WERI-Rb-1 (cell line): ENCODE results near the gene IFIT1.

Experiments
- DNase-seq: peaks from one replicate; pipeline ENCODE4 v3.0.0-alpha.2; 2020
- H3K27ac ChIP-seq: fragments of 250-450 bp; sonication (Bioruptor Pico); 2 replicates; pipeline ENCODE4 v1.5.1; 2020; ENCODE audit warnings: mild to moderate bottlenecking, moderate library complexity
- H3K27me3 ChIP-seq: fragments of 250-450 bp; sonication (Bioruptor Pico); 2 replicates; pipeline ENCODE4 v1.5.1; 2021; ENCODE audit warnings: mild to moderate bottlenecking, low read depth, moderate library complexity; ENCODE audit not compliant: insufficient read depth, severe bottlenecking
- H3K36me3 ChIP-seq: fragments of 250-450 bp; sonication (Bioruptor Pico); 2 replicates; pipeline ENCODE4 v1.5.1; 2020; ENCODE audit warnings: mild to moderate bottlenecking, moderate library complexity
- H3K4me3 ChIP-seq: 2 replicates; pipeline ENCODE4 v1.5.1; 2011; ENCODE audit warnings: low read depth, mild to moderate bottlenecking, control low read depth, low read length
- H3K9me3 ChIP-seq: fragments of 250-450 bp; sonication (Bioruptor Pico); 2 replicates; pipeline ENCODE4 v1.5.1; 2021; ENCODE audit warnings: mild to moderate bottlenecking, moderate library complexity; ENCODE audit not compliant: severe bottlenecking
- TF ChIP-seq, protein P1 (sequence below): IDR thresholded peaks from 2 replicates; pipeline ENCODE4 v1.5.1; 2011; ENCODE audit warnings: low read depth, mild to moderate bottlenecking, control low read depth, inconsistent platforms, low read length

Gene IFIT1

DNA sequence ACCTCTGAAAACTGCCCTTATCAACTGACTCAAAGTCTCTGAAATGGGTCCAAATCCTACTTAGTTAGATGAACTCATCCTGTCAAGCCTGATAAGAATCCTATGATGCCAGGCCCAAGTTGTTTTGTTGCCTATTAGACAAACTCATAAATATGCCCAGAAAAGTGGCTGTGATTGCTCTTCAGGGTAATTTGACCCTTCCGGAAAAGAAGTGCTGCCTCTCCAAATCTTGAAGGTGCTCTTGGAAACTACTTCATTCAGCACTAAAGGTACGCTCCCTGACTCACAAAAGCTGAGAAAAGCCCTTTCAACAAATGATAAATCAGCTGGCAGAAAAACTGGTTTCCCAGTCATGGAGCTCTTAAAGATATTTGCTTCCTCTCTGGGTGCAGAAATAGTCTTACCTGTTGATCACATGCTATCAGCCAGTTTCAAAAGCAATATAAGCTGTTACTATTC is 28.6 kb downstream of the IFIT1 start:
- Histone ChIP-seq H3K4me3 (no peak overlapping the region), H3K9me3 (no peaks in the 10 kb centered on the region), H3K27me3 (no peaks in the 10 kb centered on the region), H3K36me3 (peaks cover 7% of the 10 kb centered on the region), H3K27ac (no peak overlapping the region)
- DNase-seq = no peak
- TF ChIP-seq, protein P1, sequence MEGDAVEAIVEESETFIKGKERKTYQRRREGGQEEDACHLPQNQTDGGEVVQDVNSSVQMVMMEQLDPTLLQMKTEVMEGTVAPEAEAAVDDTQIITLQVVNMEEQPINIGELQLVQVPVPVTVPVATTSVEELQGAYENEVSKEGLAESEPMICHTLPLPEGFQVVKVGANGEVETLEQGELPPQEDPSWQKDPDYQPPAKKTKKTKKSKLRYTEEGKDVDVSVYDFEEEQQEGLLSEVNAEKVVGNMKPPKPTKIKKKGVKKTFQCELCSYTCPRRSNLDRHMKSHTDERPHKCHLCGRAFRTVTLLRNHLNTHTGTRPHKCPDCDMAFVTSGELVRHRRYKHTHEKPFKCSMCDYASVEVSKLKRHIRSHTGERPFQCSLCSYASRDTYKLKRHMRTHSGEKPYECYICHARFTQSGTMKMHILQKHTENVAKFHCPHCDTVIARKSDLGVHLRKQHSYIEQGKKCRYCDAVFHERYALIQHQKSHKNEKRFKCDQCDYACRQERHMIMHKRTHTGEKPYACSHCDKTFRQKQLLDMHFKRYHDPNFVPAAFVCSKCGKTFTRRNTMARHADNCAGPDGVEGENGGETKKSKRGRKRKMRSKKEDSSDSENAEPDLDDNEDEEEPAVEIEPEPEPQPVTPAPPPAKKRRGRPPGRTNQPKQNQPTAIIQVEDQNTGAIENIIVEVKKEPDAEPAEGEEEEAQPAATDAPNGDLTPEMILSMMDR = no peak

DNA sequence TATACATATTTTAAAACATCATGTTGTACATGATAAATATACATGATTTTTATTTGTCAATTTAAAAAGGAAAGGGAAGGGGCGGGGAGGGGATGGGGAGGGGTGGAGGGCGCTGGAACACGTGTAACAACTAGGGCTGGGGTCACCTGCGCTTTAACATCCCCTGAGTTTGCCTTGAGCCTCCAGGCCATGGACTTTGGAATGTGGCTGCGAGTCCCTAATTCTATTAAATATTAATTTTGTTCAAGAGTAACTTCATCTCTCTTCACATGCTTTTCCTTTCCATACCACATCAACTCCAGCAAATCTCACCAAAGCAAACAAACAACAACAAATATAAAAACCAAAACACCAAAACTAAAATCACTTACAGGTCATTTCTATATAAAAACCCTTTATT is 32.6 kb downstream of the IFIT1 start:
- no peaks in the 10 kb centered on the region for H3K27me3 ChIP-seq
- no peak for DNase-seq
- TF ChIP-seq, protein P1 = no peak
- H3K4me3 ChIP-seq = no peak overlapping the region
- H3K27ac ChIP-seq = no peak overlapping the region
- no peaks in the 10 kb centered on the region for H3K36me3 ChIP-seq
- no peaks in the 10 kb centered on the region for H3K9me3 ChIP-seq

DNA sequence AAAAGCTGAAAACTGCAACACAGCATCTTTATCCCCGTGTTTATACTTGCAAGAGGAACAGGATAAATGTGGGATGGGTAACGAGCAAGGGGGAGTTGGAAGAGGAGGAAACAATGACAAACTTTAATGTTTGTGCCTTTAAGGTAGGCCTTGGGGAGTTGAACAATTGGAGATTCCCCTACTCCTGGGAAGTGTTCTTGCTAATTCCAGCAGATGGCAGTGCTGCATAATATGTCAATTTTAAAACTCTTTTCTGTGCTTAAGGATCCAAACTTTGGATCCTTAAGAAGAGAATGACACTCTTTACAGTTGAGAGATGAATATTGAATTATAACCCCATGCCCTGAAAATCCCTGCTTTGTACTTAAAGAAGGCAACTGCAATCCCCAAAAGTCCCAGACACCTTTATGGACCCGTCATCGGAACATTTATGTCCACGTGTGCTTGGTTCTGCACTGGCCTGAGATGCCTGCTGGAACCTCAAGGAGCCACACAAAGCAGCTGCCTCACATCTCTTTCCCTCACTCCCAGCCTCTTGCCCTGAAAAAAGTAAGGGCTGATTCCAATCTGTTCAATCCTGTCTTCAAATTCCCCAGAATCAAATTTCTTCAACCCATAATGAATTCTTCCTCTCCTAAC is 33.9 kb downstream of the IFIT1 start:
- no peak overlapping the region for H3K27ac ChIP-seq
- no peak for DNase-seq
- TF ChIP-seq, protein P1 = peak; percentile 61

DNA sequence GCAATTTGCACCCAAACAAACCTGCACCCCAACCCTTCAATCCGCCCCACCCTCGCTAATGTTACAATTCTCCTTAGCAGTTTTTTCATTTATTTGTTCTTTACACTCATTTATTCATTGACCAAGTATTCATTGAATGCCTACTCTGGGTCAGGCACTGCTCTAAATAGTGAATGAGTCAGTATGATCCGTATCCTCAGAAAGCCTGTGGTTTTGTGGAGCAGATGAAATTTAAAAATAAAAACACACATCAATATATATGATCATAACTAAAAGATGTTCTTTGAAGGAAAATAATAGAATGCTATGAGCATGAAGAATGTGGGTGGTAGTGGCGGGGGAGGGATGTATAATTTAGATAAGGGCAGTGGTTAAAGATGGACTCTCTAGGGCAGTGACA is 35.2 kb downstream of the IFIT1 start:
- H3K36me3 ChIP-seq = no peaks in the 10 kb centered on the region
- H3K4me3 ChIP-seq = no peak overlapping the region
- no peaks in the 10 kb centered on the region for H3K9me3 ChIP-seq
- no peak overlapping the region for H3K27ac ChIP-seq
- H3K27me3 ChIP-seq = no peaks in the 10 kb centered on the region
- no peak for DNase-seq
- TF ChIP-seq, protein P1 = no peak

More for the DNA sequence above, 33.9 kb downstream of the IFIT1 start:
- H3K4me3 ChIP-seq = no peak overlapping the region
- H3K9me3 ChIP-seq = no peaks in the 10 kb centered on the region
- no peaks in the 10 kb centered on the region for H3K27me3 ChIP-seq
- no peaks in the 10 kb centered on the region for H3K36me3 ChIP-seq

DNA sequence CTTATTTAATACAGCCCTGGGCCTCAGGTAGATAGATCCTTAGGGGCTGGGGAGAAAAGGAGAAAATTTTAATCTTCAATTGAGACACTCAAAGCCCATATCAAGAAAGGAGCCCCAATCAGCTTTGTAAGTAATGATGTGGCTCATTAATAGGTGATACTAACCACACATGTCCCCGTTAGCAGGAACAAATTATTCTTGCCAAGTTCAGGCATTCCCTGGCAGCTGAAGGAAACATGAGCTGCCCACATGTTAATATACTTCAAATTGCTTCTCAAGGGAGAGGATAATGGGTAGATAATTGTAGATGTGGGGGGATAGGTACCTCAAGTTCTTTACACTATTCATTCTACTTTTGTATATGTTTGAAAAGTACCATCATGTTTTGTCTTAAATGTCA is 36.5 kb downstream of the IFIT1 start:
- DNase-seq = no peak
- TF ChIP-seq, protein P1 = no peak

DNA sequence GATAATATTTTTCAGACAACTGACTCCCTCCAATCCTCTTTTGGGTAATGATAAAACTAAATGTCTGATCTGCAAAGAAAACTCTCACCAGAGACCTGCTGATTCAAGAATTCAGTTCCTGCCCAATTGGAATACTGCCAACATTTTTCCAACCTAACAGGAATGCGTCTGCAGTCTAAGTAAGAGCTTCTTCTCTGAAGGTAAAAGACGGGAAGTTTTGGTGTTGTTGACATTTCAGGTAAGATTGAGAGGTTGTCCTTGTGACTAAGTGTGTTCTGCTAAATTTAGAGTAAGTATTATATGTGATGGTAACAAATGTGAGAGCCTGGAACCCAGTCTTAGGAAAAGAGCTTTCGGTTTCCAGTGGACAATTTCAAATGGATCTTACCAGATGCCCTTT is 39.6 kb downstream of the IFIT1 start:
- TF ChIP-seq, protein P1 = no peak

More for the DNA sequence above, 36.5 kb downstream of the IFIT1 start:
- Histone ChIP-seq H3K36me3 (no peaks in the 10 kb centered on the region), H3K9me3 (no peaks in the 10 kb centered on the region), H3K4me3 (no peak overlapping the region), H3K27me3 (no peaks in the 10 kb centered on the region), H3K27ac (no peak overlapping the region)

More for the DNA sequence above, 39.6 kb downstream of the IFIT1 start:
- Histone ChIP-seq H3K9me3 (no peaks in the 10 kb centered on the region), H3K36me3 (no peaks in the 10 kb centered on the region), H3K27me3 (no peaks in the 10 kb centered on the region), H3K27ac (no peak overlapping the region), H3K4me3 (no peak overlapping the region)
- DNase-seq = no peak
